Lower lobe of right lung (tissue), 2 donors: ENCODE data around the gene HECTD2. TPM values are rescaled to one million over a fixed set of nuclear protein-coding genes. Genes with fewer than 3 reads are reported as not detected.

ENCODE experiments used
- ATAC-seq, 2 donors: fragments of 200-7000 bp; cut with Tn5 transposase; one replicate each; pipeline ENCODE4 v1.9.1; 2020 to 2022; ENCODE audit warnings: mild to moderate bottlenecking in 2 of 2, moderate library complexity in 2 of 2
- DNase-seq: peaks from one replicate; pipeline ENCODE4 v3.0.0-alpha.2; 2020
- H3K27ac ChIP-seq: fragments of 200-600 bp; one replicate; pipeline ENCODE4 v1.8.0; 2022
- H3K27me3 ChIP-seq: fragments of 200-600 bp; one replicate; pipeline ENCODE4 v1.8.0; 2022; ENCODE audit warnings: low read depth
- H3K36me3 ChIP-seq: fragments of 200-600 bp; one replicate; pipeline ENCODE4 v1.8.0; 2022; ENCODE audit warnings: mild to moderate bottlenecking
- H3K4me1 ChIP-seq: fragments of 200-600 bp; one replicate; pipeline ENCODE4 v1.8.0; 2022
- H3K4me3 ChIP-seq: fragments of 200-600 bp; one replicate; pipeline ENCODE4 v1.8.0; 2022; ENCODE audit warnings: mild to moderate bottlenecking
- H3K9me3 ChIP-seq: fragments of 200-600 bp; one replicate; pipeline ENCODE4 v1.8.0; 2022
- CTCF ChIP-seq: fragments of 200-600 bp; IDR thresholded peaks from one replicate; pipeline ENCODE4 v1.8.0; 2022; ENCODE audit warnings: antibody characterized with exemption, mild to moderate bottlenecking
- intact Hi-C: fragments of 100-400 bp; cut with DNase I; formaldehyde crosslinking; loops from one replicate; pipeline ENCODE4 v1.11.0; 2022
- total RNA-seq: library from RNA; stranded (reverse); fragmentation: NEBNext Ultra II Directional; extraction: Animal tissue kit (Norgen Biotek cat#: 25700); gene quantifications from one replicate; pipeline ENCODE4 v1.2.1, GENCODE V29; 2021
- donor health status: DM: no; HTN: yes; CAD: no; lungs with severe emphysema.

HECTD2 gene
- total RNA-seq, 1 donor from 2014 or later: 8.4 TPM

DNA sequence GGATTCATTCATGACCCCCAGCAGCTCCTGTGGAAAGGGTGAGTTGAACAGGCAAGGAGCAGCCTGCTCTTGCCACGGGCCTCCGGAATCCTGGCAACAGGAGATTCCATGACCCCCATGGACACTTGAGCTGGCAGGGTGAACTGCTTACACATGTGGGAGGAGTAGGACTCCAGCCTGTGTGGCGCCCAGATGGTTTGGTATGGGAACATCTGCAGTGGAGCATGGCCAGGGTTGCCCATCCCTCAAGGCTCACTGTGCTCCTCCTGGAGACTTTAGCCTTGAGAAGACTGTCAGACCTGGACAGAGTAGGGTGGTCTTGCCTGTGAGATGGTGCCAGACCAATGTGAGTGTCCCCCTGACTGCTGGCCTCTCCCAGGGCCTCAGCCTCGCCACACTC is 57.0 kb downstream of the HECTD2 start:
- H3K36me3 ChIP-seq: peaks cover 36% of the 10 kb centered on the region
- H3K4me1 ChIP-seq: no peaks in the 10 kb centered on the region
- no peak overlapping the region for H3K4me3 ChIP-seq
- H3K9me3 ChIP-seq: no peaks in the 10 kb centered on the region
- no peak overlapping the region for H3K27ac ChIP-seq
- DNase-seq (no peak), ATAC-seq (no peak)
- intact Hi-C loops: no loop called here
- no peak for TF ChIP-seq CTCF
- no peaks in the 10 kb centered on the region for H3K27me3 ChIP-seq

DNA sequence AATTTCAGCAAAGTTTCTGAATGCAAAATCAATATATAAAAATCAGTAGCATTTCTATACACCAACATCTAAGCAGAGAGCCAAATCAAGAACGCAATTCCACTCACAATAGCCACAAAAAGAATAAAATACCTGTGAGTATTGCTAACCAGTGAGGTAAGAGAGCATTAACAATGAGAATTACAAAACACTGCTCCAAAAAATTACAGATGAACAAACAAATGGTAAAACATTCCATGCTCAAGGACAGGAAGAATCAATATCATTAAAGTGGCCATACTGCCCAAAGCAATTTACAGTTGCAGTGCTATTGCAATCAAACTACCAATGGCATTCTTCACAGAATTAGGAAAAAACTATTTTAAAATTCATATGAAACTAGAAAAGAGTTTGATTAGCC is 61.5 kb downstream of the HECTD2 start:
- no peak for TF ChIP-seq CTCF
- no peaks in the 10 kb centered on the region for H3K27me3 ChIP-seq
- ATAC-seq (no peak), DNase-seq (no peak)
- no peak overlapping the region for H3K4me3 ChIP-seq
- no peaks in the 10 kb centered on the region for H3K9me3 ChIP-seq
- H3K36me3 ChIP-seq: peaks cover 9% of the 10 kb centered on the region
- H3K27ac ChIP-seq: no peak overlapping the region
- no peaks in the 10 kb centered on the region for H3K4me1 ChIP-seq
- intact Hi-C loops: no loop called here

- H3K27me3 ChIP-seq: no peaks in the 10 kb centered on the region
- ATAC-seq: no peak
- intact Hi-C loops: no loop called here
These were observed 62.8 kb downstream of the HECTD2 start for GRCh38 chr10:91472911-91473310.

DNA sequence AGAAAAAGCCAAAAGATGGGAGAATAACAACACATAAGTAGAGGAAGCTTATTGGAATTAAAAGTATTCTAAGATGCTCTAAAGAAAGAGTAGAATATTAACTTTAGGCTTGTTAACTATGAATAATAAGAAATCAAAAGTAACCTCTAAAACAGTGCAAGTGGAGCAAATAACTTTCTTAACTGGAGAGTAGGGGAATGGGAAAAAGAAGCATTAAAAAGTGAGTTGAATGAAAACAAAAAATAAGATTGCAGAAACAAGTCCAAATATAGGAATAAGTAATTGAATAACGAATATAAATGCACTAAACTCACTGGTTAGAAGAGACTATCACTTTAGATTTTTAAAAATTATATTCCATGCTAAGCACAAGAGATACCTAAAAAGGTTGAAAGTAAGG is 63.9 kb downstream of the HECTD2 start:
- no peak overlapping the region for H3K4me3 ChIP-seq
- intact Hi-C loops: no loop called here
- no peak overlapping the region for H3K27ac ChIP-seq
- no peaks in the 10 kb centered on the region for H3K36me3 ChIP-seq
- no peaks in the 10 kb centered on the region for H3K9me3 ChIP-seq
- H3K4me1 ChIP-seq: no peaks in the 10 kb centered on the region
- DNase-seq (no peak), ATAC-seq (no peak)
- H3K27me3 ChIP-seq: no peaks in the 10 kb centered on the region
- TF ChIP-seq CTCF: no peak

More at GRCh38 chr10:91472911-91473310, 62.8 kb downstream of the HECTD2 start:
- no peak overlapping the region for H3K27ac ChIP-seq
- H3K4me3 ChIP-seq: no peak overlapping the region
- DNase-seq: no peak
- H3K4me1 ChIP-seq: no peaks in the 10 kb centered on the region
- no peaks in the 10 kb centered on the region for H3K36me3 ChIP-seq
- TF ChIP-seq CTCF: no peak
- H3K9me3 ChIP-seq: no peaks in the 10 kb centered on the region

GRCh38 chr10:91477236-91477635 is 67.1 kb downstream of the HECTD2 start:
- intact Hi-C loops: no loop called here
- H3K27ac ChIP-seq: no peak overlapping the region
- H3K4me1 ChIP-seq: no peaks in the 10 kb centered on the region
- no peak for TF ChIP-seq CTCF
- H3K4me3 ChIP-seq: no peak overlapping the region
- no peaks in the 10 kb centered on the region for H3K9me3 ChIP-seq
- no peaks in the 10 kb centered on the region for H3K36me3 ChIP-seq
- no peak for DNase-seq
- ATAC-seq: no peak
- H3K27me3 ChIP-seq: no peaks in the 10 kb centered on the region

GRCh38 chr10:91479583-91479982 is 69.4 kb downstream of the HECTD2 start:
- DNase-seq (no peak), ATAC-seq (no peak)
- Histone ChIP-seq H3K9me3 (no peaks in the 10 kb centered on the region), H3K4me3 (no peak overlapping the region), H3K36me3 (peaks cover 10% of the 10 kb centered on the region), H3K4me1 (no peaks in the 10 kb centered on the region), H3K27ac (no peak overlapping the region), H3K27me3 (no peaks in the 10 kb centered on the region)
- intact Hi-C loops: no loop called here
- no peak for TF ChIP-seq CTCF
